Stimulated activated CD8-positive, alpha-beta memory T cell treated with anti-CD3 and anti-CD28 coated beads, Interleukin-15, amount 100 ng/mL, for 48 hours (primary cell): ENCODE measurements around the gene RELN.
"Not testable (repeated sequence)": the region's sequence is repeated elsewhere in the genome, so short reads cannot be mapped to it uniquely, and the experiment has no call there.

Experiments used
- DNase-seq, 2 donors: peaks; one replicate each; pipeline ENCODE4 v3.0.0-alpha.2; 2020; ENCODE audit warnings: low read depth in 2 of 2

The RELN gene

GRCh38 chr7:103896826-103897225 is 92.6 kb downstream of the RELN start:
- DNase-seq, result not testable (repeated sequence)

- DNase-seq, result no peak
Observed at GRCh38 chr7:103894656-103895596, 94.5 kb downstream of the RELN start.

- no peak for DNase-seq
Observed at GRCh38 chr7:103893350-103893749, 96.1 kb downstream of the RELN start.

GRCh38 chr7:103889451-103889850 is 100.0 kb downstream of the RELN start:
- DNase-seq, result no peak

- no peak for DNase-seq
Observed at GRCh38 chr7:103888603-103889153, 100.8 kb downstream of the RELN start.

- no peak for DNase-seq
Observed at GRCh38 chr7:103887853-103888602, 101.4 kb downstream of the RELN start.

GRCh38 chr7:103887050-103887449 is 102.4 kb downstream of the RELN start:
- DNase-seq, result no peak

GRCh38 chr7:103879928-103880600 is 109.4 kb downstream of the RELN start:
- no peak for DNase-seq

GRCh38 chr7:103879411-103879810 is 110.0 kb downstream of the RELN start:
- no peak for DNase-seq

- DNase-seq, result no peak
Observed at GRCh38 chr7:103877565-103877964, 111.9 kb downstream of the RELN start.

GRCh38 chr7:103875718-103876117 is 113.7 kb downstream of the RELN start:
- no peak for DNase-seq

- DNase-seq, result no peak
Observed at GRCh38 chr7:103871473-103871872, 118.0 kb downstream of the RELN start.

- no peak for DNase-seq
Observed at GRCh38 chr7:103870664-103871063, 118.8 kb downstream of the RELN start.

- DNase-seq, result no peak
Observed at GRCh38 chr7:103867874-103868273, 121.6 kb downstream of the RELN start.

GRCh38 chr7:103866919-103867318 is 122.5 kb downstream of the RELN start:
- no peak for DNase-seq

GRCh38 chr7:103865442-103865841 is 124.0 kb downstream of the RELN start:
- DNase-seq, result no peak

GRCh38 chr7:103862302-103863035 is 127.0 kb downstream of the RELN start:
- DNase-seq, result no peak

- no peak for DNase-seq
Observed at GRCh38 chr7:103859709-103860108, 129.7 kb downstream of the RELN start.

- no peak for DNase-seq
Observed at GRCh38 chr7:103857435-103857834, 132.0 kb downstream of the RELN start.

GRCh38 chr7:103856929-103857328 is 132.5 kb downstream of the RELN start:
- DNase-seq, result no peak

GRCh38 chr7:103855671-103856070 is 133.8 kb downstream of the RELN start:
- DNase-seq, result no peak
